Activated CD8-positive, alpha-beta memory T cell treated with anti-CD3 and anti-CD28 coated beads, Interleukin-2, amount 50 U/mL, for 24 hours (primary cell): Measurements from ENCODE around the gene UTP14C.
A peak's percentile ranks its signal among the peaks of the same experiment; 100 is the strongest.
"Not testable (repeated sequence)": the region's sequence is repeated elsewhere in the genome, so short reads cannot be mapped to it uniquely, and the experiment has no call there.

Experiments used
- DNase-seq: peaks from one replicate; pipeline ENCODE4 v3.0.0-alpha.2; 2020; ENCODE audit errors: extremely low read depth

The UTP14C gene

DNA sequence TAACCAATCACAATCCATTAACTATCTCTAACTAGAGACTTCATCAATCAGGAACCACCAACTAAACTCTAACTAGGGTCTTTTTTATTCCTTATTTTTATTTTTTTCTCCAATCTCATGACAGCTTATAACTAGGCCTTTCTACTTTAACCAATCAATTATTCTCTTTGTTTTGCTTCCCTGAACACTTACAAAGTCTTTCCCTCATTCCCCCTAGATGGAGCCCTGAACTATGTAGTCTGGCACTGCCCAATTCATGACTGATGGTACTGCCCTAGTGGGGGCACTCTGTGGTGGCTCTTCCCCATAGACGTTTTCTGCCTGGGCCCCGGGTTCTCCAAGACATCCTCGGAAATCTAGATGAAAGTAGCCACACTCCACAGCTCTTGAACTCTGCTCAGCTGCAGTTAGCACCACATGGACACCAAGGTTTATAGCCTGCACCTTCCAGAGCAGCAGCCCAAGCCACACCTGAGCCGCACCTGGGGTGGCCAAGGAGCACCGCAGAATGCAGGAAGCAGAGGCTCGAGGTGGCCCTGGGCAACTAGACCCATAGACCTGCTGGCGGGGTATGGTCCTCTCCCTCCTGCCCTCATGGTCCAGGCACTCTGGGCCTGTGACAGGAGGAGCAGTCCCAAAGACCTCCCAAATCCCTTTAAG lies 19.9 kb upstream of the UTP14C start:
- DNase-seq = no peak

DNA sequence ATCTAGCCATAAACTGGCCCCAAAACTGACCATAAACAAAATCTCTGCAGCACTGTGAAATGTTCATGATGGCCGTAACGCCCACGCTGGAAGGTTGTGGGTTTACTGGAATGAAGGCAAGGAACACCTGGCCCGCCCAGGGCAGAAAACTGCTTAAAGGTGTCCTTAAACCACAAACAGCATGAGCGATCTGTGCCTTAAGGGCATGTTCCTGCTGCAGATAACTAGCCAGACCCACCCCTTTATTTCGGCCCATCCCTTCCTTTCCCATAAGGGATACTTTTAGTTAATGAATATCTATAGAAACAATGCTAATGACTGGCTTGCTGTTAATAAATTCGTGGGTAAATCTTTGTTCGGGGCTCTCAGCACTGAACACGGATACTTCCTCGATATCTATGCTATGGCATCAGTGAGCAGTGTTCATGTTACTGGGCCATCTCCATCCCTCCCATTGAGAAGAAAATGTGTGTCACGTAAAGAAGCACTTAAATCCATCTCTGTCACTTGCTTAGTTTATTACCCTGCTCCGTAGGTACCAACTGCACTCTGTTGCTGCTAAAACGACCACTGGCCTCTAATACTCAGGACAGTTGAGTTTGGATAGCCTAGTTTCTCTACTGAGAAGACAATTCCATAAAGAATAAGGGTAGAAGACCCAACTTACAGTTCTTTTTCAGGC lies 18.5 kb upstream of the UTP14C start:
- DNase-seq = no peak

DNA sequence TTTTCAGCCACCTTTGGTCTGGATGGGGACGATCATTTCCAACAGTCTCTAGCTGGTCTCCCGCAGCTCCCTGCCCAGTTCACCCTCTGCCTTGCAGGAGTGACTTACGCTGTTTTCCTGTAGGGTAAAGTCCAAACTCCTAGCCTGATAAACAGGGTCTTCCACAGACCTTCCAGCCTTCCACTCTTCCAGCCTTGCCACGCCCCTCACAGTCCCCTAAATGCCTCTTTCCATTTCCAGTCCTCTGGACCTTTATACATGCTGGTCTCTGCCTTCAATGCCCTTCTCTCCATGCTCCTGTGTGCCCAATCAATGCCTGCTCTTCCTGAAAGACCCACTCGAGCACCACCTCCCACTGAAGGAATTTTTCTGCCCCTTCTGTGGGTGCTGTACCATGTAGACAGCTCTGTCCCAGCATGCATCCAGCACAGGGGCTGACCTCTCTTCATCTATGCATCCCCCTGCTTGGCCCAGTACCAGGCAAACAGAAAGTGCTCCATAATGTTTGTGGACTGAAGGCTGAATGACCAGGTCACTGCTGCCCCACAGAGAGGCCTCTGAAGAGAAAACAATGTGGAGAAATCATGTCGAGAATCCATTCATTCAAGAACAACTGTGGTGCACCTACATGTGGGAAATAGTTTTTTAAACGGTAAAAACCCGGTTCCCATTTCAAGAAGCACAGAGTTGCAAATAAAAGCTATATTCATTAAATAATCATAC lies 17.8 kb upstream of the UTP14C start:
- DNase-seq = no peak

DNA sequence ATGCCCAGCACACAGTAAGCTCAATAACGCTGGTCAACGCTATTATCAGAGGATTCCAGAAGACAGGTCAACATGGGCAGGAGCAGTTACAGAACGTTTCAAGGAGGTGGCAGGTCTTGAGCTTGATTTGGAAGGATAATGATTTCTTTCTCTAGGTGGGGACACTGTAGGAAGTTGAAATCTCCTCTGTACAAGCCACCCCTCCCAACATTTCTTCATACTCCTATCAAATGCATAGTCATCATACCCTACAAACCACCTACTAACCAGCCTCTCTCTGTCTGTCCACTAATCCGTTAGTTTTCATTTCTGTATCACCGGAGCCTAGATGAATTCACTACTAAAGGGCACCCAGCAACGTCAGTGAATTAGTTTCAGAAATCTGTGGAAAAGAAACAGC lies 14.5 kb upstream of the UTP14C start:
- DNase-seq = no peak

DNA sequence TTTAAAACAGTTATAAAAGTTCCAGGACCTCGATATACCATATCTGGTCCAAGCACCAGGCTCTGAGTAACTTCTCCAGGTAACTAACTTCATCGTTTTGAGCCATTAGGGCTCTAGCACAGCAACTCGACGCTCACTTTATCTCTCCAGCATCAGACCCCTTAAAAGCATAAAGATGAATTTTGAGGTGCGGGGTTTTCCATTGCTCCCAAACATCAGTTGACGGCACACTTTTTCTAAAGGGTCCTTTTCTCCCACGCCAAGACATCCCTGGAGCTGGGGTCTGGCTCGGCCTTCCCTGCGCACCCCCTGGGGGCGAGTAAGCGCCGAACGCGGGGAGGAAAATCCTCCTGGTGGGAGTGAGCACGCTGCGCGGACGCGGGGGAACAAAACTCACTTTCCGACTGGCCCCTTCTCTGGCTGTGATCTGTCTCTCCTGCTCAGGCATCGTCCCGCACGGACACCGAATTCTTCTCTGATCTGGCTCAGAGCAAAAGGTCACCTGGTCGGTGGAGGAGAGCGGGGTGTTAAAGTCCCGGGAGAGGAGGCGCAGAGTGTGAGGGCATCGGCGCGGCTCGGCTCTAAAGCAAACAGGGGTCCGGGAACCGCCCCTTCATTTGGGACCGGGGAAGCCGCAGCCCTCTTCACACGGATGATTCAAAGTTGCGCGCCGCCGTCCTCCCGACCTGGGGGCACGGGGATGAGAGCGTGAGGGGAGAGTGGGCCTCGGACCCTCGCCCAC lies 13.4 kb upstream of the UTP14C start, which contains the start of gene ATP7B:
Gene ATP7B, minus strand, starts transcription at position 561 of the 742 bp plus-strand sequence. Its CDS starts 113 bp downstream, at position 448.
- no peak for DNase-seq

DNA sequence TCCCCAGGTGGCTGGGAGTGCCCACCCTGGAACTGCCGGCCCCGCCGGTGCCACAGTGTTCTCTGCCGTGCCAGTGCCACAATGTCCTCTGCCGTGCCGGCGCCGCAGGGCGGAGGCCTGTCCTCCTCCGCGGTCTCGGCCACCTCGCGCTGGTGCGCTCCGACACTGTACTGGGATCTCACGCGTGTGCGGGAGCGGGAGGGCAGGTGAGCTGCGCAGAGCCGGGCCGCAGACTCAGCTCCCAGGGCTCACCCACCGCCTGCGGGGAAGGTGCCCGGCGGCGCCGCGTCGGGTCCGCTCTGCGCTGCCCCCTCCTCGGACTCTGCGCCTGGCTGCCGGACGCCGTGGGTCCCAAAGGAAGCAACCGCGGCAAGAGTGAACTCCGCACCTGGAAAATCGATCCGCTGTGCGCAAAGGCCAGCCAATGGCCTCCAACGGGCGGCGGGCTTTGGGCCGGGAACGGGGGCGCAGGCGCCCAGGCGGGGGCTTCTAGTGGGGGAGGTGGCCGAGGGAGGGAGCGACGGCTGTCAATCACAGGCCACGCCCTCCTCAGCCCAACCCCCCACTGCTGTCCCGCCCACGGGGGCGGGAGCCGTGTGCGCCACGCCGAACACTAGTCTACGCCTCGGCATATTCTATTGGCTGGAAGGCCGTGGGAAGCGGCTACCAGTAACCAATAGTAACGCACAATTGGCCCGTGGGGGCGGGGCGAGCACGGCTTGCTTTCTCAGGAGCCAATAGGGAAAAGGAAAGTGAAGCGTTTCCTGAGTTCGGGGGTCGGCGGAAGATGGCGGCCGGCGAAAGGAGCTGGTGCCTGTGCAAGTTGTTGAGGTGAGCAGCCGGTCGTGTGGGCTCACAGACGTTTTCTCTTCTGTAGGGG lies 12.6 kb upstream of the UTP14C start, which contains the start of gene ALG11:
Gene ALG11, plus strand, starts transcription at position 767 of the 880 bp plus-strand sequence. Its CDS starts 21 bp downstream, at position 788.
- DNase-seq = peak; percentile 100

DNA sequence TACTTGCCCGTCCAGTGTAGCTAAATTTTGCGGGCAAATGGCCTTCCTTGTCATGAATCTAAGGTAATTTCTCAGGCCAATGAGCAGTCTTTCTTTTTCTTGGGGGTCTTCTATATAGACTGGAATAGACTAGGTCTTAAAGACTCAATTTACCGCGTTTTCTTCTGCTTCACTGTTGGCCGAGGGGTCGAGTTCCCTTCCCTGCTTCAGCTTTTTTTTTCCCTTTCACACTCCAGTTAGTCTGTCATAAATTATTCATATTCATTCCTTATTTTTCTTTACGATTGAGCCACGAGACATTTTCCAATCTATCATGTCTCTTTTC lies 12.0 kb upstream of the UTP14C start:
- DNase-seq = no peak

DNA sequence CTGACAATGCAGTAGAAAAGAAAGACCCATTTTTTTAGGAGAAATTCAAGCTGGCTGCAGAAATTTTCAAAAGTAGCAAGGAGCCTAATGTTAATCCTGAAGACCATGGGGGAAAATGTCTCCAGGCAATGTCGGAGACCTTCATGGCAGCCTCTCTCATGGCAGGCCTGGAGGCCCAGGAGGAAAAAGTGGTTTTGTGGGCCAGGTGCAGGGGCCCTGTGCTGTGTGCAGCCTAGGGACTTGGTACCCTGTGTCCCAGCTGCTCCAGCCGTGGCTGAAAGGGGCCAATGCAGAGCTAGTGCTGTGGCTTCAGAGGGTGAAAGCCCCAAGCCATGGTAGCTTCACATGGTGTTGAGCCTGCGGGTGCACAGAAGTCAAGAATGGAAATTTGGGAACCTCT lies 8.2 kb upstream of the UTP14C start:
- no peak for DNase-seq

DNA sequence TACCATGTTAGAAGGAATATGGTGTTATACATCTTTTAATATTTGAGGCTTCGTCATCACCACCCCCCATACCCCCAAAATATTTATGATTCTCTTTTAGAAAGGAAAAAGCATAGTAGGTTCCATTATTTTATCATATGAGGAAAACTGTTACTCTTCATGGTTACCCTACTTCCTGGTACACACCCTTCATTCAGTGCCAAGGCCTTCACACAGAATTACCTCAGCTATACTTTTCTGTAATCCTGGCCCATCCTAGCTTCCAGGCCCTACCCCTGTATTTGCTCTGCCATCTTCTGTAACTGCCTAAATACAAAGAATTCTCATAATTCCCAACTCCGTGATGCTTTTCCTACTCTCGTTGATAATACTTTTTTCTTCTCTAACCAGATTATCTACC lies 4.3 kb upstream of the UTP14C start:
- no peak for DNase-seq

DNA sequence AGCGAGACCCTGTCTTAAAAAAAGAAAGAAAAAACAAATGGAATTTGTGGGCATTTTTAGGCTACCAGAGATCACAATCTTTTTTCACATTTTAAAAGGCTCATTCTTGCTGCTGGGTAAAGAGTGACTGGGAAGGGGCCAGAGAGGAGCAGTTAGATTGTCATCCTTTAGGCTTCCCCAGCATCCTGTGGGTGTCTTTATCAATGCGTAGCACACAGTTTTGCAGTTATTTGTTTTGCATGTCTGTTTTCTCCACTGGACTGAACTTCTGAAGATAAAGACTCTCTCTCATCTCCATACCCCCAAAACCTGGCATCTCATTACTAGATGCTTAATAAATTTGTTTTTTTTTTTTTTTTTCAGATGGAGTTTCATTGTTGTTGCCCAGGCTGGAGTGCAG lies 2.1 kb upstream of the UTP14C start:
- no peak for DNase-seq

DNA sequence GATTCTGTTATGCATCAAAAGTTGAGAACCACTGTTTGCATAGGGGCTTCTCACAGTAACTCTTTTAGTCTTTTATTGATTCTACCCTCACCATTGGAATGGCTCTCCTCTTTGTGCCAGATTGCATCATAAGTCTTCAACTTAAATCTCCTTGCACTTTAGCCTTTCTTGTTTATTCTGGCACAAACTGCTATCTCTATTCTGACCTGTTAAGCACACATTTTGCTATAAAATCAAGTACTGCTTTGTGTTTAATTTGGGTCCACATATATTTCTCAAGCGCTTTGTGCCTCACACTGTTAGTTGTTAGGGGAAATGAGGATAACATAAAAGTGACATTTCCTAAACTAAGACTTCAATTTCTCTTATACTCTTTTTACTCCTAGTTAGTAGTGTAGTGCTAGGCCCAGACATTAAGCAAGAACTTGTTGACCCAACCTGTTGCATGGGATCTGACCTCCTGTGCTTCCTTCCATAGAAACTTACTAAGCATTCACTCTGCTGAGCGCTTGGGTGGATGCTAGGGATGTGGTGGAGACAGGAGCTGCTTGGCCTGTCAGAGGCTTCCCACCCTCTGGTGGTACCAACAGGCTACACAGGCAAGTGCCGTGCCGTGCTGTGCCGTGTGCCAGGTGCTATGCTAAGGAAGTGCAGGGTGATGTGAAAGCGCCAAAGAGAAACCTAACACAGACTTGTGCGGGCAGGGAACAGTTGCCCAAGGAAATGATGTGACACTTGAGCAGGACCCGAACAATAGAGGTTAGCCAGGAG lies 1.2 kb downstream of the UTP14C start:
- DNase-seq = no peak

DNA sequence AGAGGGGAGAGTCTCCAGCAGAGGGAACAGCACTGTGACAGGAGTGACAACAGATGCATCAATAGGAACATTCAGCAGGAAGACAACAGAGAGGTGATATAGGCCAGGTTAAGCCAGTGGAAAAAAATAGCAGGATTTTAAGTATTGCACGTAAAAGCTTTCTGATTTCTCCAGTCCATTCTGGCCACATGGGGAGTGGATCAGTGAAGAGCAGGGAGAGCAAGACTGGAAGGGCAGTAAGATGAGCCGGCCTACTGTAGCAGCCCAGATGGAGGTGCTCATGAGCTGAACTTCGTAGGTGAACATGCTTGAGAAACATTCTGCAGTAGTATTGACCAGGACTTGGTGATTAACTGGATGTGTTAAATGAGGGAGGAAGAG lies 1.7 kb downstream of the UTP14C start:
- no peak for DNase-seq

DNA sequence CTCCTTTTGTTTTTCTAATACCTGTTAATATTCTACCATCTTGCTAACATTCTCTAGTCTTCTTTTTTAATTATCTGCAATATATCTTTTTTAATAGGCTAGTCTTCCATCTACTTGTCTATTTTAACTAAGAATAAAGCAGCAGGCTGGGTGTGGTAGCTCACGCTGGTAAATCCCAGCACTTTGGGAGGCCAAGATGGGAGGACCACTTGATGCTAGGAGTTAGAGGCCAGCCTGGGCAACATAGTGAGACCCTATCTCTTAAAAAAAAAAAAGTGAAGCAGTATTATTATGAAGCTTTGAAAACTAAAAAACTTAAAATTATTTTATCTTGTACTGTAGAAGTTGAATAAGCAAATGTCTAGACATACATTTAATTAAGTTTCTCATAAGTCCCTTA lies 3.3 kb downstream of the UTP14C start:
- DNase-seq = no peak

DNA sequence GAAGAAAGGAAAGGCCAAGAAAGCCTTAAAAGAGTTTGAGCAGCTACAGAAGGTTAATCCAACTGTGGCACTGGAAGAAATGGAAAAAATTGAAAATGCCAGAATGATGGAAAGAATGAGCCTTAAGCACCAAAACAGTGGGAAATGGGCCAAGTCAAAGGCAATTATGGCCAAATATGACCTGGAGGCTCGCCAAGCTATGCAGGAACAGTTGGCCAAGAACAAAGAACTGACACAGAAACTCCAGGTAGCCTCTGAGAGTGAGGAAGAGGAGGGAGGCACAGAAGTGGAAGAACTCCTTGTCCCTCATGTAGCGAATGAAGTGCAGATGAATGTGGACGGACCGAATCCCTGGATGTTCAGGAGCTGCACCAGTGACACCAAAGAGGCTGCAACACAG lies 5.1 kb downstream of the UTP14C start:
- no peak for DNase-seq

DNA sequence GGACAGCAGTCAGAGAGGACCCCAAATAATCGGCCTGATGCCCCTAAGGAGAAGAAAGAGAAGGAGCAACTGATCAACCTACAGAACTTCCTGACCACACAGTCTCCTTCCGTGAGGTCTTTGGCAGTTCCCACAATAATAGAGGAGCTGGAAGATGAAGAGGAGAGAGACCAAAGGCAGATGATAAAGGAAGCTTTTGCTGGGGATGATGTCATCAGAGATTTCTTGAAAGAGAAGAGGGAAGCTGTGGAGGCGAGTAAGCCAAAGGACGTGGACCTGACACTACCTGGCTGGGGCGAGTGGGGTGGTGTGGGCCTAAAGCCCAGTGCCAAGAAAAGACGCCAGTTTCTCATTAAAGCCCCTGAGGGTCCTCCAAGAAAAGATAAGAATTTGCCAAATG lies 5.9 kb downstream of the UTP14C start:
- DNase-seq = not testable (repeated sequence)

DNA sequence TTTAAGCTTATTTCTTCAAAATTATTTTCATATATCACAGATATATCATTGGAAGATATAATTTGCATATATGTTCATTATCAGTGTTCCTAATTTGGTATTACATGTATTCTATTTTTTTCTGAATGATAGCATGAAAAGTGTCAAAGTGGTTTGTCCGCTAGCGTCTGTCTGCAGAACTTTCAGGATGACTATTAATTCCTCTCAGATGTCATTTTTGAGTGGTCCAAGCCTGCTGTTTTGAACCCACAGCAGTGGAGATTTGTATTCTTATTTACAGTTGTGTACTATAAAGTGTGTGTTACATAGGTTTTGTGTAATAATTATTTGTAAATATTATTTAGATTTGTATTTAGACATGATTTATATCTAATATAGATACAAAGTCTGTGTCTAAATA lies 8.5 kb downstream of the UTP14C start:
- no peak for DNase-seq

DNA sequence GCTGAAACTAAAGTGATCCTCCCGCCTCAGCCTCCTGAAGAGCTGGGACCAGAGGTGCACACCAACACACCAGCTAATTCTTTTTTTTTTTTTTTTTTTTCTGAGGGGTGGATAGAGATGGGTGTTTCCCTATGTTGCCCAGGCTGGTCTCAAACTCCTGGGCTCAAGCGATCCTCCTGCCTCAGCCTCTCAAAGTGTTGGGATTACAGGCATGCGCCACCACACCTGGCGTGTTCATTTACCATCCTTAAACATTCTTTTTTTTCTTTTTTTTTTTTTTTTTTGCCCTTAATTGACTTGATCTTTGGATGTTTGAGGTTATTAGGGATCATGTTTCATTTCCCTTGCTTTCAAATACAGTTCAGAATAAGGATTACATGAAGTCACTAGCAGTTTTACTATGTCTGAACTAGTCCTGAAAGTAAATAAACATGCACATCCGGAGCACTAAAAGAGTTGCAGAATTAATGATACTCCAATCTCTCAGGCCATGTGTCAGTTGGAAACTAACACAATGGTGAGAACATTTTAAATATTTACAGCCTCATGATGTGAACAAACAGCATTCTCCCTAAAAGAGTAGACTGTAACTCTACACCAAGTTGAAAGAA lies 10.2 kb downstream of the UTP14C start:
- DNase-seq = no peak

DNA sequence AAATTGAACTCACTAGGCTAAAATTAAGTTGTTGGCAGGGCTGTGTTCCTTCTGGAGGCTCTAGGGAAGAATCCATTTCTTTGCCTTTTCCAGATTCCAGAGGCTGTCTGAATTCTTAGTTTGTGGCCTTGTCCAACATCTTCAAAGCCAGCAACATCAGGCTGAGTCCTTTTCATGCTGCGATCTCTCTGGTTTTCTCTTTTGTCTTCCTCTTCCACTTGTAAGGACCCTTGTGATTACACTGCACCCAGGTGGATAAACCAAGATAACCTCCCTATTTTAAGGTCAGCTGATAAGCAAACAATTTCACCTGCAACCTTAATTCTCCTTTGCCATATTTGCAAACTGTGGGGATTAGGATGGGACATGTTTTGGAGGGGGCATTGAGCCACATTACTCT lies 11.5 kb downstream of the UTP14C start:
- DNase-seq = no peak

DNA sequence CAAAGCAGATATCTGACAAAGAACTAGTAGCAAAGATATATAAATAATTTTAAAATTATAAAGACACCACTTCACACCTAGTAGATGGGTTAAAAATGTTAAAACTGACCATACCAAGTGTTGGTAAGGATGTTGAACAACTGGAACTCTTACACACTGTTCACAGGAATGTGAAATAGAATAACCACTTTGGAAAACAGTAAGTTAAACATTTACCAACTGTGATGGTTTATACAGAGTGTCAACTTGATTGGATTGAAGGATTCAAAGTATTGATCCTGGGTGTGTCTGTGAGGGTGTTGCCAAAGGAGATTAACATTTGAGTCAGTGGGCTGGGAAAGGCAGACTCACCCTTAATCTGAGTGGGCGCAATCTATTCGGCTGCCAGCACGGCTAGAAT lies 19.2 kb downstream of the UTP14C start:
- DNase-seq = no peak

DNA sequence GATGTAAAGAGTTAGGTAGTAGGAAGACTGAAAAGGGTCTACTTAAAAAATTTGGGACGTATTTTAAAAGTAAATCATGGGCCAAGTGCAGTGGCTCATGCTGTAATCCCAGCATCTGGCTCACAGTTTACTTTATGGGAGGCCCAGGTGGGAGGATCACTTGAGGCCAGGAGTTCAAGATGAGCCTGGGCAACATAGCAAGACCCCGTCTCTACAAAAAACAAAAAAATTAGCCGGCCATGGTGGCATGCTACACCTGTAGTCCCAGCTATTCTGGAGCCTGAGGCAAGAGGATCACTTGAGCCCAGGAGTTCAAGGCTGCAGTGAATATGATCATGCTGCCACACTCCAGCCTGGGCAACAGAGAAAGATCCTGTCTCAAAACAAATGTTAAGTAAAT lies 23.0 kb downstream of the UTP14C start:
- DNase-seq = no peak
